GM06990 (cell line): ENCODE results near the gene TBRG4.

ENCODE experiments used
- DNase-seq: peaks from one replicate; pipeline ENCODE4 v3.0.0-alpha.2; 2011; ENCODE audit not compliant: insufficient read length; ENCODE audit errors: extremely low read depth
- H3K27me3 ChIP-seq: replicated peaks from 2 replicates; pipeline ENCODE4 v1.6.0; 2011; ENCODE audit warnings: low read length; ENCODE audit not compliant: control insufficient read depth, insufficient read depth
- H3K36me3 ChIP-seq: 2 replicates; pipeline ENCODE4 v1.5.1; 2011; ENCODE audit warnings: low read length; ENCODE audit not compliant: control insufficient read depth, insufficient read depth
- H3K4me3 ChIP-seq: replicated peaks from 2 replicates; pipeline ENCODE4 v1.5.1; 2011; ENCODE audit warnings: low read depth, mild to moderate bottlenecking, control low read depth, low read length
- TF ChIP-seq, protein P1 (sequence below): IDR thresholded peaks from 2 replicates; pipeline ENCODE4 v1.5.1; 2011; ENCODE audit warnings: low read length, control low read depth, mild to moderate bottlenecking, inconsistent platforms; ENCODE audit not compliant: insufficient read depth, poor library complexity, severe bottlenecking

The TBRG4 gene

DNA sequence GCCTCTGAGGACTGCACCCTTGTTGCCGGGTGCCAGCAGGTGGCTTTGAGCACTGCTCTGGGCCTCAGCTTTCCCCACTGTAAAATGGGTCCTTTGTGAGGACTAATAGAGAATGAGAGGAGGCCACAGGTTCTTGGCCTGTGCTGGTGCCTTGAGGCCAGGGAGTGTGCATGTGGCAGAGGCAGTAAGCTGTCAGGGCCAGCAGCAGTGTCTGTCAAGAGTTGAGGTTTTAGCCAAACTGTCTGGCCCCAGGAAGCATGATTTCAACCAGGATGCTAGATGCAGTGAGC, 36.2 kb downstream of the TBRG4 start:
- Histone ChIP-seq H3K4me3 (no peak overlapping the region), H3K27me3 (no peaks in the 10 kb centered on the region), H3K36me3 (peaks cover 44% of the 10 kb centered on the region)
- TF ChIP-seq, protein P1, sequence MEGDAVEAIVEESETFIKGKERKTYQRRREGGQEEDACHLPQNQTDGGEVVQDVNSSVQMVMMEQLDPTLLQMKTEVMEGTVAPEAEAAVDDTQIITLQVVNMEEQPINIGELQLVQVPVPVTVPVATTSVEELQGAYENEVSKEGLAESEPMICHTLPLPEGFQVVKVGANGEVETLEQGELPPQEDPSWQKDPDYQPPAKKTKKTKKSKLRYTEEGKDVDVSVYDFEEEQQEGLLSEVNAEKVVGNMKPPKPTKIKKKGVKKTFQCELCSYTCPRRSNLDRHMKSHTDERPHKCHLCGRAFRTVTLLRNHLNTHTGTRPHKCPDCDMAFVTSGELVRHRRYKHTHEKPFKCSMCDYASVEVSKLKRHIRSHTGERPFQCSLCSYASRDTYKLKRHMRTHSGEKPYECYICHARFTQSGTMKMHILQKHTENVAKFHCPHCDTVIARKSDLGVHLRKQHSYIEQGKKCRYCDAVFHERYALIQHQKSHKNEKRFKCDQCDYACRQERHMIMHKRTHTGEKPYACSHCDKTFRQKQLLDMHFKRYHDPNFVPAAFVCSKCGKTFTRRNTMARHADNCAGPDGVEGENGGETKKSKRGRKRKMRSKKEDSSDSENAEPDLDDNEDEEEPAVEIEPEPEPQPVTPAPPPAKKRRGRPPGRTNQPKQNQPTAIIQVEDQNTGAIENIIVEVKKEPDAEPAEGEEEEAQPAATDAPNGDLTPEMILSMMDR, result no peak
- no peak for DNase-seq

DNA sequence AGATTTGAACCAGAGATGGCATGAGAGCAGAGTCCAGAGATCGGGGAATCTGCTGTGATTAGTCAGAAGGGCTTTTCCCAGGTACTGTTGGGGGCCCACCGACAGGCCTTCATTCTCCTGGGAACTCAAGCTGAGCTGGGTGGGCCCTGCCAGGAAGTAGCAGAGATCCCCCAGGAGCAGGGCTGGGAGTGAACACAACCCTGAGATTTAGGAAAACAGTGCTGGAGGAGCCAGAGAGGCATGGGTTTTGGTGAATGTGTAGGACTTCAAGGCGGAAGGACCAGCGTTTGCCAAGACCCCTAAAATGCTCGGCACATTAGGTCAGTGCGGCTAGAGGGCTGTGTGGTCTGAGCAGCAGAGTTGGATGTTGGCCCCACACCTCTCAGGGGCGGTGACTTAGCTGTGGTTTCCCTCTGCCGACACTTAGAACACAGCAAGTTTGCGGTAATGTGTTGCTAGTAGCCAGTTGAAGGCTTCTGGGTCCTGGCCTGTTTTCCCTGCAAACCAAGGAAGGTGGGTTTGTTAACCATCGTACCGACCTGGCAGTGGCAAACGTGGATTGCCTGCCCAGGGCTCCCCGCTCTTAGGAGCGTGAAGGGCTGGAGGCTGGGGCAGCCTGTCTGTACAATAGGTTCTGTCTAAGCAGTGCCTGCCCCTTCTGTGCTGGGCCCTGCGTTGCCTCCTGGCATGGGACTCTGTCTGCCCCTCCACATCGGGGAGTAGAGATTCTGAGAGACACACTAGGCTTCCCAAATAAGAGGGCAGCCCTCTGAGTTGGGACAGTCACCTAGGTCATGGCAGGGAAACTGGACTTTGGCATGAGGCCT, 36.8 kb downstream of the TBRG4 start:
- Histone ChIP-seq H3K4me3 (no peak overlapping the region), H3K27me3 (no peaks in the 10 kb centered on the region), H3K36me3 (peaks cover 49% of the 10 kb centered on the region)
- DNase-seq, result no peak
- TF ChIP-seq, protein P1, result no peak

DNA sequence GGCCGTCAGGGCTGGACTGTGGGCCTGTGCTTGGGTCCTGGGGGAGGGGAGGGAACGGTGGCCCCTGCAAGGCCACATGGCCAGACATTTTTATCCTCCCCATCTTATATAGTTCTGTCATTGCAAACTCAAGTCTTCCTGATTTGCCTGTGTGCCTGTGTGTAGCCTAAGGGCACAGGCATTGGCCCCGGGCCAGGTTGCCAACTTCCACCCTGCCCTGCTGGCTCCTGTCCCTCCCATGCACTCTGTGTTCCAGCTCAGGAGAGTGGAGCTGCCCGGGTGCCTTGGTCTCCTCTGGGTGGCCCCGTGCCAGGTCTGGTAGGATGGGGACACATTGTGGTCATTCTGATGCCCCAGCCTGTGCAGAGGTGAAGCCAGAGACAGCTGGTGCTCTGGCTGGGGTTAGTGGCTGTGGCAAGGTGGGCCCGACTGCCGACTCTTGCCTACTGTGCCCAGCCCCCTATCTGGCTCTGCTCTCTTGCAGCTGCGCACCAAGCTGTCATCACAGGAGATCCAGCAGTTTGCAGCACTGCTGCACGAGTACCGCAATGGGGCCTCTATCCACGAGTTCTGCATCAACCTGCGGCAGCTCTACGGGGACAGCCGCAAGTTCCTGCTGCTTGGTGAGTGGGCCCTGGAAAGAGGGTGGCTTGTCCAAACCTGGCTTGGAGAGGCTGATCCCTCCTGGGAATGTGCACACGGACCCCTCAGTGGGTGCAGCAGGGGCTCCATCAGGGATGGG, 37.5 kb downstream of the TBRG4 start:
- peaks cover 53% of the 10 kb centered on the region for H3K36me3 ChIP-seq
- H3K4me3 ChIP-seq, result no peak overlapping the region
- TF ChIP-seq, protein P1, result no peak
- H3K27me3 ChIP-seq, result no peaks in the 10 kb centered on the region
- DNase-seq, result no peak

DNA sequence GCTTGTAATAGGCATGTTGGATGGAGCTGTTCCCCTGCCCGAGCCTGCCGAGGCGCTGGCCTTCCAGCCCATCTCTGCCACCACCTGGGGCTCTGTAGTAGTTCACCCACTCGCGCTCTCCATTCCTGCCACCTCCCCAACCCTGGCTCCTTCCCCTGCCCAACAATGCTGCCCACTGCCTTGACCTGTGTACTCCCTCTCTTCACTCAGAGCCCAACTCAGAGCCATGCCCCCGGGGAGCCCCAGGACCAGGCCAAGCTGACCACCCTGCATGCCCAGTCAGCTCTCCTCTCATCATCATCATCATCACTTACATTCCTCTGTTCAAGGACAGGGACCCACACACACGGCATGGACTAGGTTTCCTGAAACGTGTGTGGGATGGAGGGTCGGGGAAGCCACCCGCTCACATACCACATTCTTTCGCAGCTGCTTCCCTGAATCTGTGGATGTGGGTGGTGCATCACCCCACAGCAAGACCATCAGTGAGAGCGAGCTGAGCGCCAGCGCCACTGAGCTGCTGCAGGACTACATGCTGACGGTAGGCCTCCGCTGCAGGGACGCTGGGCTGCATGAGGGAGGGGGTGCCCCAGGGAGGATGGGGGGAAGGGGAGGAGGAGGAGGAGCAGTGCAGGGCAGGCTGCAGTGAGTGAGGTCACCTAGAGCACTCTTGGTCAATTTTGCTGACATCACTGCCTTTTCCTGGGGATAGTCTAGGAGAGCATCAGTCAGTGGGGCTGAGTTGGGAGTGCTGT, 38.3 kb downstream of the TBRG4 start:
- Histone ChIP-seq H3K4me3 (no peak overlapping the region), H3K27me3 (no peaks in the 10 kb centered on the region), H3K36me3 (peaks cover 60% of the 10 kb centered on the region)
- TF ChIP-seq, protein P1, result no peak
- no peak for DNase-seq

DNA sequence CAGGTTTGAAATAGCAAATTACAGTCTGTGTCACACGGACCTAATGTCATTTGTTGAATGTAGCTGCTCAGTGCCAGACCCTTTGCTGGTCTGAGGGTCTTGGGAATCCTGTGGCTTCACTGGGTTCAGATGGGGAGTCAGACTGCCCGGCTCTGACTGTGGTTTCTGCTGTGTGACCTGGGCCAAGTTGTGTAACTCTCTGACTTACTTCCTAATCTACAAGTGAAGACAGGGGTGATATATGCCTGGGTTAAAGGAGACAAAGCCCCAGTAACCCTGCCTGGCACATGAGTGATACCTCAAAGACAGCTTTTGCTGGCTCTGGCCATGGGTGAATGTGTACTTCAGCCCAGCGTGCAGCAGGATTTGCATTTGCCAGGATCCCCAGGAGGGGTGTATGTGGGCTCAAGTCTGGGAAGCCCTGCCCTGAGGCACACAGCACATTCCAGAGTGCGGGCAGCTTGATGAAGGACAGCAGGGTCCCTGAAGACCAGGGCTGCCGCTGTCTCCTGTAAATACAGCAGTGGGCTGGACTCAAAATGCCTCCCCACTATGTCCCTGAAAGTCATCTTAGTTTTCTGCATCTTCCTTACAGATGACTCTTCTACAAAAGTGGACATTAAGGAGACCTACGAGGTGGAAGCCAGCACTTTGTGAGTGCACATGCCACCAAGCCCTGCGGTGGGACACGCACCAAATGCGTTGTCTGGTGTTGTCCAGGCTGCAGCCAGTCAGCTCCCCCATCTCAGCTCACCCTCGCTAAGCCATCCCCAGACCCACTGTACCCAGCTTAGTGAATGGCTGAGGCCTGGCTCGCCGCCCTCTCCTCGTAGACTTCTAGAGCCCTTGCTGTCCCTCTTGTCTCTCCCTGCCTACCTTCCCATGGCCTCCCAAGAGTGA, 39.1 kb downstream of the TBRG4 start:
- no peak for DNase-seq
- H3K4me3 ChIP-seq, result no peak overlapping the region
- H3K27me3 ChIP-seq, result no peaks in the 10 kb centered on the region
- TF ChIP-seq, protein P1, result no peak
- H3K36me3 ChIP-seq, result peaks cover 59% of the 10 kb centered on the region
